ENCODE results near the gene AUP1.

AUP1 gene

GRCh38 chr2:74573747-74574562 lies 44.4 kb upstream of the AUP1 start:
- H3K9me2 ChIP-seq (replicated peaks; ENCODE audit: control insufficient read depth, low read length) = no peaks in the 10 kb centered on the region
- peaks cover 11% of the 10 kb centered on the region; the same call in 1 of the 2 replicates for H3F3A ChIP-seq (ENCODE audit: control insufficient read depth, insufficient read depth)
- peak overlapping the region; percentile 79 for H3K4me2 ChIP-seq (ENCODE audit: low read length)
- TF ChIP-seq CTCF (IDR thresholded peaks at IDR 0.05; ENCODE audit: low read depth, low read length, poor library complexity, severe bottlenecking) (no peak), EZH2phosphoT487 (IDR thresholded peaks at IDR 0.05; ENCODE audit: borderline replicate concordance, low read length) (no peak)
- peaks cover 56% of the 10 kb centered on the region for H3K4me1 ChIP-seq (ENCODE audit: control insufficient read depth, low read length)
- peak overlapping the region; percentile 68 for H3K4me3 ChIP-seq (ENCODE audit: low read length)
- H3K79me2 ChIP-seq (ENCODE audit: control insufficient read depth, low read length) = no peaks in the 10 kb centered on the region
- no peaks in the 10 kb centered on the region for H3K9me3 ChIP-seq (ENCODE audit: control insufficient read depth, insufficient read depth, low read length)
- H3K36me3 ChIP-seq (ENCODE audit: control insufficient read depth, low read length) = no peaks in the 10 kb centered on the region
- H4K20me1 ChIP-seq (ENCODE audit: control insufficient read depth, insufficient read depth, low read depth, low read length) = no peaks in the 10 kb centered on the region
- no peaks in the 10 kb centered on the region for H3K27me3 ChIP-seq (ENCODE audit: control insufficient read depth, low read length)
- H3K27ac ChIP-seq (ENCODE audit: low read depth, low read length) = peak overlapping the region; percentile 75

- peak; percentile 21 for TF ChIP-seq CTCF (IDR thresholded peaks at IDR 0.05; ENCODE audit: low read depth, low read length, poor library complexity, severe bottlenecking)
- TF ChIP-seq EZH2phosphoT487 (IDR thresholded peaks at IDR 0.05; ENCODE audit: borderline replicate concordance, low read length) = no peak
- H3K4me1 ChIP-seq (ENCODE audit: control insufficient read depth, low read length) = peaks cover 49% of the 10 kb centered on the region
- no peak overlapping the region for H3K4me2 ChIP-seq (ENCODE audit: low read length)
- H3K27ac ChIP-seq (ENCODE audit: low read depth, low read length) = no peak overlapping the region
- H4K20me1 ChIP-seq (ENCODE audit: control insufficient read depth, insufficient read depth, low read depth, low read length) = no peaks in the 10 kb centered on the region
- no peaks in the 10 kb centered on the region for H3K9me2 ChIP-seq (replicated peaks; ENCODE audit: control insufficient read depth, low read length)
- no peak overlapping the region for H3K4me3 ChIP-seq (ENCODE audit: low read length)
- H3K9me3 ChIP-seq (ENCODE audit: control insufficient read depth, insufficient read depth, low read length) = no peaks in the 10 kb centered on the region
- no peaks in the 10 kb centered on the region for H3K27me3 ChIP-seq (ENCODE audit: control insufficient read depth, low read length)
- H3K36me3 ChIP-seq (ENCODE audit: control insufficient read depth, low read length) = no peaks in the 10 kb centered on the region
- peaks cover 11% of the 10 kb centered on the region; the same call in 1 of the 2 replicates for H3F3A ChIP-seq (ENCODE audit: control insufficient read depth, insufficient read depth)
- no peaks in the 10 kb centered on the region for H3K79me2 ChIP-seq (ENCODE audit: control insufficient read depth, low read length)
Observed at GRCh38 chr2:74572178-74572925, 42.8 kb upstream of the AUP1 start.

- TF ChIP-seq EZH2phosphoT487 (IDR thresholded peaks at IDR 0.05; ENCODE audit: borderline replicate concordance, low read length) (no peak), CTCF (IDR thresholded peaks at IDR 0.05; ENCODE audit: low read depth, low read length, poor library complexity, severe bottlenecking) (no peak)
- Histone ChIP-seq H3K27ac (ENCODE audit: low read depth, low read length) (peak overlapping the region; percentile 13; the same call in 1 of the 2 replicates), H3K9me3 (ENCODE audit: control insufficient read depth, insufficient read depth, low read length) (no peaks in the 10 kb centered on the region), H3F3A (ENCODE audit: control insufficient read depth, insufficient read depth) (peaks cover 11% of the 10 kb centered on the region; the same call in 1 of the 2 replicates), H3K79me2 (ENCODE audit: control insufficient read depth, low read length) (no peaks in the 10 kb centered on the region), H3K27me3 (ENCODE audit: control insufficient read depth, low read length) (no peaks in the 10 kb centered on the region; the same call in 1 of the 2 replicates), H4K20me1 (ENCODE audit: control insufficient read depth, insufficient read depth, low read depth, low read length) (no peaks in the 10 kb centered on the region), H3K36me3 (ENCODE audit: control insufficient read depth, low read length) (no peaks in the 10 kb centered on the region), H3K9me2 (replicated peaks; ENCODE audit: control insufficient read depth, low read length) (no peaks in the 10 kb centered on the region), H3K4me3 (ENCODE audit: low read length) (peak overlapping the region; percentile 17; the same call in 1 of the 2 replicates), H3K4me2 (ENCODE audit: low read length) (peak overlapping the region; percentile 49), H3K4me1 (ENCODE audit: control insufficient read depth, low read length) (peaks cover 43% of the 10 kb centered on the region)
Observed at GRCh38 chr2:74571058-74571457, 41.6 kb upstream of the AUP1 start.
